GM21723 (cell line): Measurements from ENCODE around the gene NAP1L1.

Experiments
- ATAC-seq: cut with Tn5 transposase; IDR thresholded peaks from one replicate; pipeline ENCODE4 v1.9.1; 2021; ENCODE audit warnings: mild to moderate bottlenecking, moderate library complexity; ENCODE audit not compliant: unreplicated experiment

NAP1L1 gene

DNA sequence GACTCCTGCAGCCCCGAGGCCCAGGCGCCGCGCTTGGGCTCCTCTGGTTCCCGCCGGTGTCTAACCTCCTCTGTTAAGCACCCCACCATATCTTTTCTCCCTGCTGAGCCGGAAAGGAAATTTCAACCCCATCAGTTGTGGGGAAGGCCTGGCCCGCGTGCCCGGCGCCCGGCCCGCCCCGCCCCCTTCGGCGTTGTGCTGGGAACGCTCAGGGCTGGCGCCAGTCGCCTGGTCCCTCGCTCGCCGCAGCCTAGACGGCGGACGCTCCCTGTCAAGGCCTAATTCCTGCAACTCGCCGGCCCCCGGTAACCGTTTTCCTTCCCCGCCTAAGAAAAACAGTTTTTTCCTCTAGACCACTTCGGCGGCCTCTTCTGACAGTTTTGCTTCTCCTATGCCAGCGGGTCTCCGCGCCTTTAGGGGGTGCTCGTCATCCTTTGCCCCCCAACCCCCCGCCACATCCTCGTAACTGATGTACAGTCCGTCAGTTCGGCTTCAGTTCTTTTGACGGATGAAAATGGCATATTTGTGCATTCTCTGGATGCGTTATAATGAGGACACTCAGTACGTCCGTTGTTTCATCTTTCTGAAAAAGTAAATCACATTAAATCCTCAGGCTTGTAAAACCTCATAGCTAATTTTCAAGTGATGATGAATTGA, 506 bp upstream of the NAP1L1 start:
- ATAC-seq: peak; percentile 67

DNA sequence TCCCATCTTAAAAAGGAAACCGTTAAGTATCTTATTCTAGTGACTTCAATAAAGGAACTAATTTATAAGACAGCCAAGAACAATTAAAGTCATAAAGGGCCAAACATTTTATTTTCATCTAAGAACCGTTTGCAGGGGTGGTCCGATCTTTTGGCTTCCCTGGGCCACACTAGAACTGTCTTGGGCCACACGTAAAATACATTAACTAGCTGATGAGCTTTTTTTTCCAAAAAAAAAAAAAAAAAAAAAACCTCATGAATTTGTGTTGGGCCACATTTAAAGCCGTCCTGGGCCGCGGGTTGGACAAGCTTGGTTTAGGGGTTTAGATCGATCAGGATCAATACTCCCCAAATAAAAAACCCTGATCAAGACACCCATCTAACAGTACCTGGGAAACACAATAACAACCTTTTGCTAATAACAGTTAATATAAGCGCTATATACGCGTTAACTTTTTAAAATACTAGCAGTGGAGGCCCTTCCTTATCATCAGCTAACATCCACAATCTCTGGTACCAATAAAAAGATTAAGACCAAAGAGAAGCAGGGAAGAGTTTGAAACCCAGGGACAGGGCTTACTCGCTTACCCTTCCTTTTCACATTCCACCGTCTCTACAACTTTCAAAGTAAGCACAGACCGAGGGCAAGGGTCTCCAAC, 1.1 kb downstream of the NAP1L1 start:
- no peak for ATAC-seq

DNA sequence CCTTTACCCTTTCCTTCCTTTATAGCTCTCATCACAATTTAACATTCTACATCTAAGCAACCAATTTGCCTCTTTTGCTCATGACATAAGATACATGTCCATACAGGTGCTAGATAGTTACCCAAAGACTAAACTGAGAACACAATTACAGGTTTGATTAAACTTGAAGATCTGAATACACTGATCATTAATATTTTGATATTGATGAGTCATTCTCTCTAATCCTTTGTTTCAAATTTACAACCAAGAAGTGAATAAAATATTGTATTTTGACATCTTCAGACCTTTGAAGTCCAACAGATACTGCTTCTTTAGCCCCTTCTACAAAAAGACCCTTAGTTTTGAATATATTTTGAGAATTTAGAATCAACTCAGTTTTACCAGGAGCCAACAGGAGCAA, 2.6 kb downstream of the NAP1L1 start:
- ATAC-seq: no peak

DNA sequence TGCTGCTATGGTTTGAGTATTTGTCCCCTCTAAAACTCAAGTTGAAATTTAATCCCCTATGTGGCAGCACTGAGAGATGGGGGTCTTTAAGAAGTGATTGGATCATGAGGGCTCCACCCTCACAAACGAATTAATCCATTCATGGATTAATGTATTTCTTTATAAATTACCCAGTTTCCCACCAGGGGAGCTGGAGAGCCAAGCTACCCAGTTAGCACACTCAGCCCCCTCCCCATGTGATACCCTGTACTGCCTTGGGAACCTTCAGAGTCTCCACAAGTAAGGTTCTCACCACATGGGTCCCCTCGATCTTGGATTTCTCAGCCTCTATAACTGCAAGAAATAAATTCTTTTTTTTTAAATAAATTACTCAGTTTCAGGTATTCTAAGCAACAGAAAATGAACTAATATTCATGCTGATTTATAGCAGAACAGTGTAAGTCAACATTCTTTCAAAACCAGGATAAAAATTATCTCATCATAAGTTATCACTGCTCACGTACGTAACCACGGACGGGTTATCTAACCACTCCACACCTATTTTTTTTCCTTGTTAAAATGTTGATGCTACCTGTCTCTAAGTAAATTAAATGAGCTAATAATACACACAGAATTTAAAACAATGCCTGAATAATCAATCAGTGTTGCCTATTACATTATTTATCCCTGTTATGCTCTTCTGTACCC, 3.6 kb downstream of the NAP1L1 start:
- ATAC-seq: no peak

DNA sequence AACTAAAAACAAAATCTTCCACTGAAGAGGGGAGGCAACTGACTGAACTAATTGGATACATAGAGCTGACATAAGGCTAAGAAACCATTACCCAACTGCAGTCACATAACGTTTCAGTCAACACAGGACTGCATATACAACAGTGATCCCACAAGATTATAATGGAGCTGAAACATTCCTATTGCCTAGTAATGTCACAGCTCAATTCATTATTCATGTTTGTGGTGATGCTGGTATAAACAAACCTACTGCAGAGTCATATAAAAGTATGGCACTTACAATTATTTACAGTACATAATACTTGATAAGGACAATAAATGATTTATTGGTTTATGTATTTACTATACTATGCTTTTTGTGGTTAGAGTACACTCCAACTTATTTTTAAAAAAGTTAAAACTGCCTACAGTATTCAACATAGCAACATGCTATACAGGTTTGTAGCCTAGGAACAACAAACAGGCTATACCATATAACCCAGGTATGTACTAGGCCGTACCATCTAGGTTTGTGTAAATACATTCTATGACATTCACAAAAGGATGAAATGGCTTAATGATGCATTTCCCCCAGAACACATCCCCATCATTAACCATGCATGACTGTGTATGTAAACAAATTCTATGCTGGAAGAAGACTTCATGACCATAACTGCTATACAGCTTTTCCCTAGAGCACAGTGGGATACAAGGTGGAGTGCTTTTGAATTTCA, 4.3 kb downstream of the NAP1L1 start:
- no peak for ATAC-seq

DNA sequence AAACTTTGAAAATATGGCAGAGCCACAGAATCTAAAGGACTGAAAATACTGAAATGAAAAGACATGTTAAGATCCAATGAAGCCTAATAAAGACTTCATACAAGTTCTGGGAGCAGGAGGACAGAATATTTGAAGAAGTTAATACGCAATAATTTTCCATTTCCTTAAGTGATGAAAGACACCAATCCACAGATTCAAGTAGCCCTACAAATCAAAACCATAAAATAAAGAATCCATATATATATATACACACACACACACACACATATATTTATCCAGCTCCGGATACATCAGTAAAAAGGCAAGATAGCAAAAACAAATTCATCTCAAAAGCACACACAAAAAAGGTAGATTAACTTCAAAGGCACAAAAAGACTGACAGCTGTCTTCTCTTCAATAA, 5.7 kb downstream of the NAP1L1 start:
- no peak for ATAC-seq

DNA sequence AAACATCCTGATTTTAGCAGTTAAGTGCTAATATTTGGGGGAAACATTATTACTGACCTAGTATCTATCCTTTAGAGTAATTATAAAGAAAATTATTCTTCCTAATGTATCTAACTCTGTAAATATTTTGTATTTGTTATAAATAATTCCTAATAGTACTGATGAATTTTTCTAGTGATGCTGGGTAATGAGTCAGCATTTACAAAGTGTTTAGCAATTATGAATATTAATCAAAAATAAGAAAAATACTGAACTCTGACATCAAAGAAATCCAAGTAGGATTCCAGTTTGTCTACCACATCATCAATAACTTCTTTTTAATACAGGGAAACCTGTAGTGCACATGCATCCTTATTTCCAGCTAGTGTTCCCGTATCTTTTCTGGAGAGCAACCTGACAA, 9.0 kb downstream of the NAP1L1 start:
- no peak for ATAC-seq

DNA sequence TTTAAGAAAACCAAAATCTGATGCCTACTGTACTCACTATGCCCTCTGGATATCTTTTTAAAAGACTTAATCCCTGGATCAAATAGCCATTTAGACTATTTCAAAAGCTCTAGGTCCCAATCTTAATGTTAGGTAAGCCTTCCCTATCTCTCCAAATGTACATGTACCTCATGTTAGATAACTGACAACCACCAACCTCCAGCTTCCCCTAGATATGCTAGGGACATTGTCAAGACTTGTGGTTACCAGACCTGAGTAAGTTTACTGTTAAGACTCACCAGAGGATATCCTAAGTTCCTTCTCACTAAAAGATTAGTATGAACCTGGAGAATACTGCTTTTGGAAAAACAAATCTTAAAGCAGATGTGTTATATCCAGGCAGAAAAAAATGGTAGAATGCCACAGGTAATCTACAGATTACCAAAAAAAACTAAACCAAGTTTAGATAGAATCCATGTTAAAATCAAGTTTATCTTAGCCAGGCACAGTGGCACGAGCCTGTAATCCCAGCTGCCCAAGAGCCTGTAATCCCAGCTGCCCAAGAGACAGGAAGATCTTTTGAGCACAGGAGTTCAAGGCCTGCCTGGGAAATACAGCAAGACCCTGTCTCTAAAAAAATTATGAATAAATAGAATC, 9.7 kb downstream of the NAP1L1 start:
- peak; percentile 37 for ATAC-seq

DNA sequence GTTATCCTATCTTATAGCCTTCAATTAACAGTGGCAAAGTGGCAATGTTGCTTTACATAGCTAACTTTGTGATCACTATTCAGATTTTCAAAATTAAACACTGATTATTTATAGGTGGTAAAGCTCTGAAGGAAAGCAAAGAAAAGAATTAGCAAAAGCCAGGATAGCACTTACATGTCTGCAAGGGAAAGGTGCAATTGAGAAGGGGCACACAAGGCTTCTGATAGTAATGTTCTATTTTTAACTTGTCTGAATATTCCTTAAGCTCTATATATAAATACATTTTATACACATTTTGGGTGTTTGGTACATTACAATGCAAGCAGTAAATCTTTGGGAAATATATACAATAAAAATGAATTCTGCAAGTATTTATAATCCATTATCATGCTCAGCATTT, 10.9 kb downstream of the NAP1L1 start:
- ATAC-seq: no peak

DNA sequence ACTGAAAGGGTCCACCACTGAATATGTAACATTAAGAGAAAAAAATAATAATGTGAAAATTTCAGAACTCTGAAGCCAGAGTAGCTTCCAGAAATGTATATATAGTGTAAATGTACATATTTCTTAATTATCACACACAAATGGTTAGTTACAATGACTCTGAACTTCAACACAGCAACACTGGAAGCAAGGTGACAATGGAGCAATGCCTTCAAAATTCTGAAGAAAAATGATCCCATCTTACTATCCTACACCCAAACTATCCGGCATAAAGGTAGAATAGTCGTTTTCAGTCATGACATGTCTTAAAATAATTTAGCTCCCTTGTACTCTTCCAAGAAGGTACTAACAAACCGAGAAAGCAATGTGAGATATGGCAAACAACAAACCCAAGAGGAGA, 11.9 kb downstream of the NAP1L1 start:
- no peak for ATAC-seq

DNA sequence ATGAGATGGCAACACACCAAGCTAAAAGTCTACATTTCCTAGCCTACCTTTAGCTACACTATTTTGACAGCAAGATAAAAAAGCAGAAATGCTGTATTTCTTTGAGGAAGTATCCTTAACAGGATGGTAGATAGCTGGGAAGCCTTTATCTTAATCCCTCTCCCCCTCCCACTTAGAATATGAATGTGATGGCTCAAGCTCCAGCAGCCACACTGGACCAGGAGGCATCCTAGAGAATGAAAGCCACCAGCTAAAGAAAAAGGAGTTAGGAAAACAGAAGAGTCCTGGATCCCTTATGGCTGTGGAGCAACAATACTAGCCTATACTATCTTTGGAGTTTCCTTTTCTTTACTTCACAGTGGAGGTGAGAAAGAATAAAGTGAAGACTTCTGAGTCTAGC, 15.1 kb downstream of the NAP1L1 start:
- ATAC-seq: no peak

DNA sequence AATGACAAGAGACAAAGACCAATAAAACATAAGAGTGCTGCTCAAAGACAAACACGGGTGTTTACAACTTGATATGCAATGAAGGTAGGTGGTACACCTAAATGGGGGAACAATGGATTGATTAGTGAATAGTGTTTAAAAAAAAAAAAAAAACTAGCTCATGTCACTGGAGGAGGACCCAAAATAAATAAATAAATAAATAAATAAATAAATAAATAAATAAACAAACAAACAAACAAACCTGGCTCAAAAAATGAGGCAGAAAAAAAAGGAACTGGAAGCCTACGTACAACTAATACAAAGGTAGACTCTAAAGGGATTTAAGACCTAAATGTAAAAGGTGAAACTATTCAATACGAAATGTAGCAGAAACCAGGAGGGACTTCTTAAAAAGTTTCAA, 18.6 kb downstream of the NAP1L1 start:
- no peak for ATAC-seq

DNA sequence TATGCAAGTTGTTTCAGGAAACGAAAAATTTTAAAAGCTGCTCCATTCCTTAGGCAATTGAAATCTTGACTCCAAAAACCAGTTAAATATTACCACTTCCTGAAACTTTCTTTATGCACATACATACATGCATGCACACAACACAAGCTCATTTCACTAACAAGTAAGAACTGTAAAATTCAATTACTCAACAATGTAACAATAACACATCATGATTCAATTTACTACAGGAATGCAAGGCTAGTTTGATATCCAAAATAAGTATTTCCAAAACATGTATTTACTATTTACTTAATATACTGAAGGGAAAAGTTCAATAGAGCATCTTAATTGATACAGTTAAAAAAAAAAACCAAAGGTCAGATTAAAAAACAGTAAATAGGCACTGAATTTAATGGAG, 19.6 kb downstream of the NAP1L1 start:
- ATAC-seq: no peak

DNA sequence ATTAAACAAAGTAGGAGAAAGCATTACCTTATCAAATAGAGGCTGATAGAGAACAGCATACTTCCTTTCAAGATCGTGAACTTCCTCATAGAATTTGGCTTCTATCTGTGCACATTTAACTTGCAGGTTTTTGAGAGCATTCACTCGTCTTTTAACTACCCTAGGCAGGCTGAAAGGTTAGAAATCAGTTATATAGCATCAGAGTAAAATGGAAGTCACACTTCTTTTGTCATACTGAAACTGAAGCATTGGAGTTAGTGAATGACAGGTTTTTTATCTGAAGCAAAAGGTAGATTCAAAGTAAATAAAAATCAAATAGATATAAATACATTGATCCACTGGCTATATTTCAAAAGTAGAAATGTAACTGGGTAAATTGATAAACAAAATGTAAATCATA, 24.4 kb downstream of the NAP1L1 start:
- no peak for ATAC-seq

DNA sequence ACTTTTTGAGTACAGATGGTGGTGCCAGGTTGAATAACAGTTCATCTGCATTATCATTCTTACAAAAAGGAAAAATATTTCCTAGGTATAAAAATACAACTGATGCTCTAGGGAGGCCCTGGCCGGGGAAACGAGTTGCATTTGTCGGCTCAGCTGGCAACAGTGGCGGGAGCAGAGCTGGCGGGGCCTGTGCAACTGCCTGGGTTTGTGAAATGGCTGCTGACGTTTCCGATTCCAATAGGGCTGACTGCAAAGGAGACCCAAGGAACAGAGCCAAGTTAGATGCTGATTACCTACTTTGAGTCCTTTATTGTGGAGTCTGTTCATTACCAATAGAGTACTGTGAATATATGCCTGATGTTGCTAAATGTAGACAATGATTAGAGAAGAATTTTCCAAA, 27.2 kb downstream of the NAP1L1 start:
- ATAC-seq: no peak

DNA sequence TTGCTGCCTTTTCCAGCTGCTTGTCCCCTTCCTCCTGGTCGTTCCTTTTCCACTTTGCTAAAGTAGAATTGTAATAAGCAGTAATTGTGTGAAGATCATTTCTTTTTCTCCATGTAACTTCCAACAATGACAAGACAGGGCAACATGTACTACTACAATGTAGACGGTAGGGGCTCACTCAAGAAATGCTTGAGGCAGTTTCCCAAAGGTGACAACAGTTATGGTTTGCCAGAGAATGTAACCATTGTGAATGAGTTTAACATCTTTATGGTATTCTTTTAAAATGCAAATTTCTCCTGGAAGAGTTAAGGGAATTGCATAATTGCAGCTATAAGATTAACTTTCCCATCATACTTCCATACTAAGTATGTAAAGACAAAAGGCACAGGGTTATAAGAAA, 29.1 kb downstream of the NAP1L1 start:
- ATAC-seq: no peak

DNA sequence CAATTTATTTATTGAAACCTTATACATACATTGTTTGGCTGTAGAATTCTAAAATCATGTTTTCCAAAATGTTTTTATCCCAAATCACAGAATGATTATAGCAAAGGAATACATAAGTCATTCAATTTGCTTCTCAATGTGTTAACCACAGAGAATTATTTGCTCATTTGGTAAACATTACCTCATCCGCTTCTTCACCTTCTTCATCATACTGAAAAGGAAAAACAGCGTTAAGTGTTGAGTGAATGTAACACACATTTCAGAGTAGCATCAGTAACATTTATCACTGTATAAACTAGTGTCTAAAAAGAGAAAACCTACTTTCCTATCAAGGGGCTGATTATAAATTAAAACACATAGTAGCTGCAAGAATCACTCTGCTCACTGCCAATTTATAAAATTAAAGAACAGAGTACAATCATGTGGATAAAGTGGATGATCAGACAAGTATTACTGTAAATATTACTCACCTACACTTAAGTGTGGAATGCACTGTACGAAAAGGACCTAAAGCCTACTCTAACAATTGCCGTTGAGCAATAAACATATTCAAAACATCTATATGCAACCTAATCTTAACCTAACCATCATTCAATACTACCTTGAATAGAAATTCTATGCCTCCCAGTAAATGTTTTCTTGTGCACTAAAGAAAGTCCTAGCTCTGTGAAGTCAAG, 34.8 kb downstream of the NAP1L1 start:
- no peak for ATAC-seq

DNA sequence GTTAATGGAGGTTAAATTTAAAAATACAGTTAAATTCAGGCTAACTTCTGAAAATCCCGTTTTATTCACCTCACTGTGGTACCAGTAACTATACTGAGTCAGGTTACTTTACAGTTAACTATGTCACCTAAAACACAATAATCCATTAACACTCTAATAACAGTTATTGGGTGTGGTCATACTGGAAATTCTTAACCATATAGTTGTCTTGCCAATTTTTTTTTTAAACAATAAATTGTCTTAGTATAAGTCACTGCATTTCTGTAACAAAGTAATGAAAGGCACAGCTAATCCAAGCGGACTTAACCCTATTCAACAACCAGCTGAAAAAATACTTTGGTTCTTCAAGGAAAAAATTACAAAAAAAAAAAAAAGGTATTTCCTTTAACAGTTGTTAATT, 36.7 kb downstream of the NAP1L1 start:
- ATAC-seq: no peak

DNA sequence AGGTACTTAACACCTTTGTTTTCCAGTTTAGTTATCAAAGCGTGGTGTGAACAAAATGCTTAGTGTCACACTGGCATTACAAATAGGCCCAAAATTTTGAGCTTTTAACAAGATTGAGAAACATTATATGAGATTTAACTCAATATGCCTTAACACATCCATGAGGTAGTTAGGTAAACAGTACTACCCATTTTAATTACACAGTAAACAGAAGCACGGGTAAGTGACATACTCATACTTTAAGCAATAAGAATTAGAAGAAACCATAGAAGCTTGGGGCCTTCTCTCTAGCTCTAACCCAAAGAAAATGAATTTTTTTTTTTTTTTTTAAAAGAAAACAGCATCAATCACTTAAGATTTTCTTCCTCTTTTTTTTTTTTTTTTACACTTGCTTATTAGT, 37.4 kb downstream of the NAP1L1 start:
- no peak for ATAC-seq

DNA sequence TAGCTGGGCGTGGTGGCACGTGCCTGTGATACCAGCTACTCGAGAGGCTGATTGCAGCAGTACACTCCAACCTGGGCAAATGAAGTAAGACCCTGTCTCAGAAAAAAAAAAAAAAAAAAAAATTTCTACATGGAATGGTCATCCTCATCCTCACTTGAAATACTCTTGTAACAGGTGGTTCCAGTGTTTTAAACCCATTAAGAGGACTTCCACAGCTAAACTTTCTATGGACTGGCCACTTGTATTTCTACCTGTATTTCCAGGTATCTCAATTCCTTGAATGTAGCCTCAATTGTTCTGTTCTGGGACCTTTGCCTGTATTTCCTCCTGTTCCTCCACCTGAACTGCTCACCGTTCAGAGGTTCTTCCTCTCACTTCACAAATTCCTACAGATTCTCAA, 41.1 kb downstream of the NAP1L1 start:
- ATAC-seq: no peak

DNA sequence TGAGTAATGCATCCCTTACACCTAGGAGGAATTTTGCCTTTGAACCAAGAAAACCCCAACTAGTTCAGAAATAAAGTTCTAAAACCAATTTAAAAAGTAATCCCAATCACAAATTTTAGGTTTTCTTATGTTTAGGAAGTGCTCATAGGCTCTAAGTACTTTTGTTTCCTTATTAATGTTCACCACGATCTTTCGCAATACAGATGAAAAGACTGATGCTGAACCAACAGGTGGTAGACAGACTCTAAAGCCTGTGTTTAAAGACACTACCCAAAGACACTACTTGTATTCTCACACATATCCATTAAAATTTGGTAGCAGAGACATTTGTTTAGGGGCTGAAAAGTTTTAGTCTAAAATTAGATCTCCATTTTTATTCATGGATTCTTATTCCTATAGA, 42.3 kb downstream of the NAP1L1 start:
- no peak for ATAC-seq
